ENCODE results near the gene MBTPS1.

The MBTPS1 gene

DNA sequence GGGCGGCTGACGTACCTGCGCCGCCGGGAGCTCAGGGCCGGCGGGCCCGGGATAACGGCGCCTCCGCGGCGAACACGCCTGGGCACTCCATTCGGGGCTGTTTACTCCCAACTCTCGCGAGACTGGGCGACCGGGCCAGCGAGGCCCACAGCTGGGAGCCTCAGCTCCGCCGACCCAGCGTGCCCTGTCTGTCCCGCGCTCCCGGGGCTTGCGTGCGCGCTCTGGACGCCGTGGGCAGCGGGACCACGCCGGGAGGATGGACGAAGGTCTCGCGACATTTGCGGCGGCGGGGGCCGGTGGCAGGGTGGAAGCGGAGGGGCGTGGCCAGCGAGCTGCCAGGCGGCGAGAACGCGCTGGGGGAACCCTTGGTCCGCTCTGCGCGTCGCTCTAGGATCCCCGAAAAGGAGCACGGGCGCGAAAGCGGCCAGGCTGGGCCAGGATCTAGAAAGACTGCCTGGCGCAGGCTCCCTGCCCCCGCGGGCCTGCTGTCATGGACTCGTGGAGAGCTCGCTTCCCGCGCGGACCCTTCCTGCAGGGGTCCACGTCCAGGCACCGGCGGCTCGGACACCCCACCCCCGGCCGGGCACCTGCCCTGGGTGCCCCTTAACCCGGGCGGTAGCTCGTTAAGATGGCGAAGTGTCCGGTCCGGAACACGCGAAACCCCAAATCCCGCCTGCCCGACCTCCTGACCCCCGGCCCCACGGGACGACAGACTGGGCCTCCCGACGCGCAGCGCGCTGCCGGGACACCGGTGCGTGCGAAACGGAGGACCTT lies at the start of gene MBTPS1:
Gene MBTPS1 (minus strand): TSS at position 223 of the 774 bp plus-strand sequence. CDS start 15,159 bp downstream, outside the sequence.
- ATAC-seq: peak; percentile 92 to 94

DNA sequence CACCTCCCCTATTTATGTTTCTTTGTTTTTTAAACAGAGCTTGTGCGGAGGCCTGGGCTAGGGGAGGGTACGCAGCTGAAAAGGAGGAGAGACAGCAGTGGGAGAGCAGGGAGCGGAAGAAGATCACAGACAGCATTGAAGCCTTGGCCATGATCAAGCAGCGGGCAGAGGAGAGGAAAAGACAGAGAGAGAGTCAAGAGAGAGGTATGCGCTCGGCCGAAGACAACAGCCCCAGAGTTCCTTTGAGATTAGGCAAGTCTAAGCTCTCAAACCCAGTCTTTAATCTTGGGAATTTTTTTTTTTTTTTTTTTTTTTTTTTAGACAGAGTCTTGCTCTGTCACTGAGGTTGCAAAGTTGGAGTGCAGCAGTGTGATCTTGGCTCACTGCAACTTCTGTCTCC lies 49.0 kb upstream of the MBTPS1 start:
- no peak for ATAC-seq

DNA sequence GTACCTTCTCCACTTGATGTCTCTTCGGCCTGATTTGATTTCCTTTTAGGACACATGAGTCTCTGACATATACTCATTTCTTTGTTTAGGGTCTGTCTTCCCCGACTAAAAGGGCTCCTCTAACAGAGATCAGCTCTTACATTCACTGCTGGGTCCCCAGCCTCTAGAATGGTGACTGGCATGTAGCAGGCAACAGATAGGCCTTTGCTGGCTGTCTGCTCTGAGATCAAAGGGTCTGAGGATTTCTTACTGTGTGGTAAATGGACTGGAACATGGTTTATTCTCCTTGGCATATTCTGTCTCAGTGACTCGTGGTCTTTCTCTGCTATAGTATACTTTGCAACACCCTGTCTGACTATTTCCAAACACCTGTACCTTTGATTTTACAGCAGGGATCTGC lies 45.1 kb upstream of the MBTPS1 start:
- ATAC-seq: no peak

DNA sequence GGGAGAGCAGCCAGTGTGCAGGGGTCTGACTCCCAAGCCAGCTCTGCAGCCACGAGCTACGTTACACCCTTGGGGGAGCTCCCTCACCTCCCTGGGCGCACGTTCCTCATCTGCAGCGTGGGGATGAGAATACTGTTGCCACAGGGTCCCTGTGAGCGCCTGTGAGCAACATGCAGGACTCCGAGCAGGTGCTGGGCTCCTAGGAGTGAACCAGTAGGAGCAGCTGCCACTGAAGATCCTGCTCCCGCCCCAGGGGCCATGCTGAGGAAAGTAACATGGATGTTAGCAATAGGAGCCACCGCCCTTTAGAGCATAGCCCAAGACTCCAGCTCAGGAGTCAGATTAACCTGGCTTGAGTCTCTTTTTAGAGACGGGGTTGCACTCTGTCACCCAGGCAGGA lies 44.3 kb upstream of the MBTPS1 start:
- no peak for ATAC-seq

DNA sequence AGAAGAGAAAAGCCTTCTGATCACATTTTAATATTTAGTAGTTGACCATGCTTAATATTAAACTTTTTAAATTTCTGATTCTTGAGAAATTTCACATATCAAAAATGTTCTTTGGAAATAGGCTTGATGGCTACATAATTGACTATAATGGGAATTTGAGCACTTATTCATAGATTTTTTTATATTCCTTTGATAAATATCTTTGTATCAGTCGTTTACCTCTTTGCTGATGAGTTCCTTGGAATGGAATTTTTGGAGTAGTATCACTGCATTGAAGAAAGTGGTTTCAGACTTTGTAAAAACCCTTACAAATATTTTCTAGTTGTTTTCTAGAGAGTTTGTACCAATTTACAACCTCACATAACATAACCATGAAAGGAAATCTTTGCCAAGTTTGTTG lies 43.1 kb upstream of the MBTPS1 start:
- ATAC-seq: no peak

DNA sequence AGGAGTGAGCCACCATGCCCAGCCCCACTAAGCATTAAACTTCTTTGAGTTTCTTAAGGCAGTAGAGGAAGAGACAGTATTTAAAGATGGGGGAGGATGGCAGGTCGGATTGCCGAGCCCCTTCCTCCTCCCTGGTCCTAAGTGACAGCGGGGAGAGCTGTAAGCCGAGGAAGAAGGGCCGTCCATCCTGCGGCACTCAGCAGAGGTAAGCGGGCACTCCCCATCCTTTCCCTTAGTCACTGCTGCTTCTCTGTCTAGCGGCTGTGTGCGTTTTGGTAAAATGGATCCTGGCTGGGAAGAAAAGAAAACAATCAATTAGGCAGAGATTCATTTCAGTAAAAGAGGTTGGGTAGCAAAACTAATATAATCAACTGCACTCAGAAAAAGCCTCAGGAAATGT lies 42.3 kb upstream of the MBTPS1 start:
- no peak for ATAC-seq

DNA sequence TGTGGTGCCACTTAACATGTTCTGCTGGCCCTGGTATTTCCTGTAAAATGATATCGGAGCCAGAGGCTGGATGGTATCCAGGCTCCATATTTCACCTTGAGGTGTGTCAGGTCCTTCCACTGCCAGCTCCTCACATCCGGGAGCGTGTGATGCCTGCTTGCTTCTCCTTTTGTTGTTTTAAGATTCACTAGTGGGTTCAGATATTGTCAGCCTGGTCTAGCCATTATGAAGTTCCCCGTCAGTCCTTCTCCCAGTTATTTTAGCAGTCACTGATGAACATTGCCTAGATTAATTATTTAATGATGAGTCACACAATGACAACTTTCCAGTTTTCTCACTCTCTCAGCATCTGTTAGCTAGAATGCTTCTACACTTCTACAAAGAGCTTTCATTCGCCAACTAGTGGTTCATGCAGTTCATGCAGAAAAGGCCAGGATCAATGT lies 39.6 kb upstream of the MBTPS1 start:
- ATAC-seq: no peak

DNA sequence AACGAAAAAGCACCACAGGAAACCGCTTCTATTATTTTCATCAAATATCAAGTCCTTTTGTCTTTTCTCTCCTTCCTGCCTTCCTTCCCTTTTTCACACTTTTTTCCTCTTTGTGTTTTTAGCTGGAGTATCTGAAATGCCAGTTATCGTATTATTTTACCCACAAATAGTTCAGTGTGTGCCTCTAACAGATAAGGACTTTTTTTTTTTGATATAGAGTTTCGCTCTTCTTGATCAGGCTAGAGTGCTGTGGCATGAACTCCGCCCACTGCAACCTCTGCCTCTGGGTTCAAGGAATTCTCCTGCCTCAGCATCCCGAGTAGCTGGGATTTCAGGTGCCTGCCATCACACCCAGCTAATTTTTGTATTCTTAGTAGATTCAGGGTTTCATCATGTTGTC lies 39.0 kb upstream of the MBTPS1 start:
- ATAC-seq: no peak

DNA sequence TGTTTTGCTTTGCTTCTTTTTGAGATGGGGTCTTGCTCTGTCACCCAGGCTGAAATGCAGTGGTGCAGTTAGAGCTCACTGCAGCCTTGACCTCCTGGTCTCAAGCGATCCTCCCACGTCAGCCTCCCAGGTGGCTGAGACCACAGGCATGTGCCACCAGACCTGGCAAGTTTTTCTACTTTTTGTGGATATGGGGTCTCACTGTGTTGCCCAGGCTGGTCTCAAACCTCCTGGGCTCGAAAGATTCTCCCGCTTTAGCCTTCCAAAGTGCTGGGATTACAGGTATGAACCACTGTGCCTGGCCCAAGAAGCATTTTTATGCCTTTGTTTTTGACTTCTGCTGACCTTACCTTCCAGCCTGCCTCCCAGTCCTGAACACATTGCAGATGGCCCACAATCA lies 38.5 kb upstream of the MBTPS1 start:
- no peak for ATAC-seq

DNA sequence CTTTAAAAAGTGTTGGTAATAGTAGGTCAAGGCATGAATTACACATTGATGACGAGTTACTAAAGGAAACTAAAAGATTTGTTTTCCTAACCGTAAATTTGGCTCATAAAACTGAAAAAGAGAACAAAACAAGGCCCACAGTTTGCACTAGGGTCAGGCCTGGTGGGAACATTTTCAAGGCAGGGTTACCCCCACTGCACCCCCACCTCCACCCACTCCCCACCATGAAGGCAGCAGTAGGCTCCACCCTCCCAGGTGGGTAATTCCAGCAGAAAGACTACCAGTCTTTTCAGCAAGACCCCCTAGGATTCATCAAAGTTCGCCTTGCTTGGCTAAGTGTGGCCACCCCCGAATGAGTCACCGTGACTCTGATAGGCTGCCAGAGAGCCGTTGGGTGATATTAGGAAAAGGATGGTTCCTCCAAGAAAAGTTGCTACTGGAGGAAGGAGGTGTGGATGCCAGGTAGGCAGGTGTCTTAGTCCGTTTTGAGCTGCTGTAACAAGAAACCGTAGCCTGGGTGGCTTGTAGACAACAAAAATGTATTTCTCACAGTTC lies 37.0 kb upstream of the MBTPS1 start:
- ATAC-seq: no peak

DNA sequence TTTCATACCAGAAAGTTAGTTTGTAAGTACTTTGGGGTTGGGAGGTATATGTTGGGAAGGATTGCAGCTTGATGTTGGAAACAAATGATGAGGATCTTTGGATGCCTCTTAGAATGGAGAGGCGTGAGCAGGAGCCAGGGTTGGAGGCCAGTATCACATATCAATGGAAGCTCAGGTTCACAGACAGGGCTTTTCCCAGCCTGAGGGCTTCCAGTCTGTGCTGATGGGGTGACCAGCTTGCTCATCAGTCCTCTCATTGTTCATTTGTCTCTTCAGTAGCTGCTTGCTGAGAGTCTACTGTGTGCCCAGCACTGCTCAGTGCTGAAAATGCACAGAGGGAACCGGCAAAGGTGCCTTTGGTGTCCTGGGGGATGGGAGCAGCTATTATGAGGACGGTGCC lies 34.2 kb upstream of the MBTPS1 start:
- ATAC-seq: no peak

DNA sequence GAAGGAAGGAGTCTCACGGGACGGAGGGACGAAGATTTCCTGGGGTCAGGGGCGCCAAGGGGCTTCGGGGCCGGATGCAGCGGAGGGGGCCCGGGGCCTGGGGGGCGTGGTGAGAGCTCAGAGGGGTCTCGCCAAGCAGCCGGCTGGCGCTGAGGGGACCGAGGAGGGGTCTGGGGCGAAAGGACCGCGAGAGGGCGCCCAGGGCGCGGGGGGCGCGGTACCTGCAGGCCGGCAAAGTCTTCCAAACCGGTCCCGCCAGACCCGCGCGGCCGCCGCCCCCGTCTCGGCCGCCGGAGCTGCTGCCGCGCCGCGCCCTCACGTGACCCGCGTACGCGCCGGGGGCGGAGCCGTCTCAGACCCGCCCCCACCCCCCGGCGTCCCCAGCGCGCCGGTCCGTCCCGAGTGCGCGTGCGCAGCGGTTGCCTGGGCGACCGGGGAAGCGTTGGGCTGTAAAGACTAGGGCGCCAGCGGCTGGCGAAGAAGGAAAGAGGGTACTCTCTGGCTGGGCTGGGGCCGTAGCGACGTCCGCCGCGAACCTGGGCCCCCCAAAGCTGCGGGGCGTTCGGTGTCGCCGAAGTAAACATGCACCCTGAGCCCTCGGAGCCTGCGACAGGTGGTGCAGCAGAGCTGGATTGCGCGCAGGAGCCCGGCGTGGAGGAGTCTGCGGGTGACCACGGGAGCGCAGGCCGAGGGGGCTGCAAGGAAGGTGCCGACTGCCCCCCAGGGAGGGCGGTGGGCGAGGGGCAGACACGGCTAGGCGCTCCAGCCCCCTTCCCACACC lies 28.3 kb upstream of the MBTPS1 start, which contains the start of the genes DNAAF1 and HSDL1:
Gene DNAAF1 (plus strand): TSS at position 450 of the 781 bp plus-strand sequence. CDS start 133 bp downstream, at position 583.
Gene HSDL1 (minus strand): TSS at position 319 of the 781 bp plus-strand sequence. CDS start 13,856 bp downstream, outside the sequence.
- ATAC-seq: peak; percentile 78

DNA sequence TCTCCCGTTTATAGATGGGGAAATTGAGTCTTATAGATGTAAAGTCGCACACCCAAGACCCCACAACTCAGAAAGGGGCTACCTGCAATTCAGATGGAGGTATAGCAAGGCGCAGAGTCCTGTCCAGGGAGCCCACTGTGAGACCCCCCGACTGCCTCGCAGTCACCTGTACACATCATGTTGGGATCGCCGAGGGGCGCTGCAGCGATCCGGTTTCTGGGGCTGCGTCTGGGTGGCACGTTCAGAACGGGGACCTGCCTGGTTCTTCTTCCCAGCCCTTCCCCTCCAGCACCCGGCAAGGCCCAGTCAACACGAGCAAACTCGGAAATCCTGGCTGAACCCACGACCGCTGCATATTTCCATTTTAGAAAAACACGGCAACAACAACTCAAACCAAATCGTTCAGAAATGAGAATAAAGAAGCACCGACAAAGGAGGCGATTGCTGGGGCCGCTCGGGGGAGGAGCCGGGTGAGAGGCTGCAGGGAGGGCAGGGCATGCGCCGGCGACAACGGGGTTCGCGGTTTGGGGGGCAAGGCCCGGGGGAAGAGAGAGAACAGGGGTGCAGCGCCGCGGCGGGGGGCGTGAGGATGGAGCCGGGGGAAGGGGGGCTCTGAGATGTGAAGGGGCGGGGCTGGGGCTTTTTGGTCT lies 27.6 kb upstream of the MBTPS1 start:
- peak; percentile 32 to 42 for ATAC-seq

DNA sequence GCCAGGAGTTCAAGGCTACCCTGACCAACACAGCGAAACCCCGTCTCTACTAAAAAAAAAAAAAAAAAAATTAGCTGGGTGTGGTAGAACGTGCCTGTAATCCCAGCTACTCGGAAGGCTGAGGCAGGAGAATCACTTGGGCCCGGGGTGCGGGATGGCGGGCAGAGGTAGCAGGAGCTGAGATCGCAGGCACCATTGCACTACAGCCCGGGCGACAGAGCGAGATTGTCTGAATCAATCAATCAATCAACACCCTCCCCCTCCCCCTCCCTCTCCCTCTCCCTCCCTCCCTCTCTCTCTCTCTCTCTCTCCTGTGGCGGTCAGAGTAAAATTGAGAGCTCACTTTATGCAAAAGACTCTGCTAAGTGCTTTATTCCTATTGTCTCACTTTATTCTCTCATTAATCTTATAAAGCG lies 27.1 kb upstream of the MBTPS1 start:
- ATAC-seq: no peak

DNA sequence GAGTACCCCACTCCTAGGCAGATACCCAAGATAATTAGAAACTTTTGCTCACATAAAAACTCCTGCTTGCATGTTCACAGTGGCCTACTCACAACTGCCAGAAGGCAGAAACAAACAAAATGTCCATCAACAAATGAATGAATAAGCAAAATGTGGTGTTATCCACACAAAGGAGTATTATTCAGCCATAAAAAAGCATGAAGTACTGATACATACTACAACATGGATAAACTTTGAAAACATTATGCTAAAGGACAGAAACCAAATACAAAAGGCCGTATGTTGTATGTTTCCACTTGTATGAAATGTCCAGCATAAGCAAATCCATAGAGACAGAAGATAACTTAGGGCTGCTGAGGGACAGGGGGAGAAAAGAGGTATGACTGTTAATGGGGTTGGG lies 26.3 kb upstream of the MBTPS1 start:
- ATAC-seq: no peak

DNA sequence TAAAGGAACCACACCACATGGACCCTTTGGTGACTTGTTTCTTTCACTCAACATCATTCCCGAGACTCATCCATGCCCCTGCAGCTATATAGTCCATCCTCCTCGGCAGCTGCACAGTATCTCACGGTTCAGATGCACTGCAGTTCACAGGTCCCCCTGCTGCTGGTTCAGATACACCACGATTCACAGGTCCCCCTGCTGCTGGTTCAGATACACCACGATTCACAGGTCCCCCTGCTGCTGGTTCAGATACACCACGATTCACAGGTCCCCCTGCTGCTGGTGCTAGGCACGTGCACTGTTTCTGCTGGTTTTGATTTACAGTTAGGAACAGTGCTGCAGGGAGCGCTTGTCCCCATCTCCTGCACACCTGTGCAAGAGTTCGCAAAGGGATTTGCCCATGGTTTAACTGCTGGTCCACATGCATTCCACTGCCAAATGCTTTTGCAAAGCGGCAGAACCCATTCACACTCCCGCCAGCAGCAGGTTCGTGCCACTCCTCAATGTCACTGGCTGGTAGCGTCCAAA lies 24.5 kb upstream of the MBTPS1 start:
- ATAC-seq: no peak

DNA sequence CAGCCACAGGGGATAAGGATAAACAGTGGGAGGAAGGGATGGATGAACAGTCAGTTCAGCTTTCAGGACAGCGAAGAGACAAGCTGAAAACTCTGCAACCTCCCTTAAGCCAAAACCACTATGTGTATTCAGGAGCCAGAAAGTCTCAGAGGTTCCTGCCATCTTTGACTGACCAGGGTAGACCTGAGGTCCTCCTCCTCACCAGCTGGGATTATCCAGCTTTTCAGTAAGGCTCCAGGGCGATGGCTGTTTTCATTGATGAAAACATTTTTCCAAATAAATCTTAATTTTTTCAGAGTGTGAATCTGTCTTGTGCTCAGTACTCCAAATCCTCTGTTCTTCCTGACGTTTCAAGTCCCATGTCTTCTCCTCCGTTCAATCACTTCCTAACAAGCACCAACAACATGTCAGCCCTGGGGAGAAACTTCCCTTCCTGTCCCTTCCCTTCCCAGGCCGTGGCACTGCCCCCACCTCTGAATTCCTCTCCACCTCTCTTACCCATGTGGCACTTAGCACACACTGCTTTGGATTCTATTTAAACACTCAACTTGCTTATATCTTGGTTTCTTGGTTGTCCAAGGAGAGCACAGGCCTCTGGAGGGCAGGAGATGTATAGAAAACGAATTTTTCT lies 23.0 kb upstream of the MBTPS1 start:
- no peak for ATAC-seq

DNA sequence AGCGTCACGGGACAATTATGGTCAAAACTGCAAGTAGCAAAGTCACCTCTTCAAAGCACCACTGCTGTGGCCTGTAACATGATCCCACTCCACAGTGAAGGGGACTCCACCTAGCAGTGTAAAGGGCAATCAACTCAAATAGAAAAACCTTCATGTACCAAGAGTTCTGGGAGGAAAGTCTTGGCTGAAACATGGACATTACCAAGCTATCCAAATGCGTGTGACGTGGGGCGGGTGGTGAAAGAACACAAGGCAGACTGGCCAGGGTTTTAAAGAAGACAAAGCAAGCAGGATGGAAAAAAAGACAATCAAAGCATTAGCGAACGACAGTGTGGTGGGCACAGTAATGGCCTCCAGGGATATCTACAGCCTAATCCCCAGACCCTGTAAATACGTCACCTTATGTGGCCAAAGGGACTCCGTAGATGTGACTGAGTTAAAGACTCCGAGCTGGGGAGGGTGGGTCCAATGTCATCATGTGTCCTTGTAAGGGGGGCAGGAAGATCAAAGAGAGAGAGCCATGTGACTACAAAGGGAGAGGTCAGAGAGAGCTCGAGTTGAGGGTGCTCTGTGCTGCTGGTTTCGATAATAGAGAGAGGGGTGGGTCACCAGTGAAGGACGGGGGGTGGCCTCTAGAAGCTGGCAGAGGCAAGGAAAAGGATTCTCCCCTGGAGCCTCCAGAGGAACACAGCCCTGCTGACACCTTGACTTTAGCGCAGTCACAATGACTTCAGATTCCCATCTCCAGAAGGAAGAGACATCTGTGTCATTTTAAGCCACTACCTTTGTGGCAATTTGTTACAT lies 22.3 kb upstream of the MBTPS1 start:
- ATAC-seq: peak; percentile 41 to 55

DNA sequence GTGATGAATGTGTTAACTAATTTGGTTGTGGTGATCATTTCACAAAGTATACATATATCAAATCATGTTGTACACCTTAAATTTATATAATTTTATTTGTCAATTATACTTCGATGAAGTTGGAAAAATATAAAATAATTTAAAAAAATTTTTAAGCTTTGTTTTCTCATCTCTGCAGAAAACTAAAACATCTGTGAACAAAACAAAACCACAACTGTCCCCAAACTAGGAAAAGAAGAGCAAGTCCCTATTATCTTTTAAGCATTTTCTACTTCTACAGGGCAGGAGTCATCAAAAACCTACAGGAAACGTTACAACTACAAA lies 21.7 kb upstream of the MBTPS1 start:
- no peak for ATAC-seq

DNA sequence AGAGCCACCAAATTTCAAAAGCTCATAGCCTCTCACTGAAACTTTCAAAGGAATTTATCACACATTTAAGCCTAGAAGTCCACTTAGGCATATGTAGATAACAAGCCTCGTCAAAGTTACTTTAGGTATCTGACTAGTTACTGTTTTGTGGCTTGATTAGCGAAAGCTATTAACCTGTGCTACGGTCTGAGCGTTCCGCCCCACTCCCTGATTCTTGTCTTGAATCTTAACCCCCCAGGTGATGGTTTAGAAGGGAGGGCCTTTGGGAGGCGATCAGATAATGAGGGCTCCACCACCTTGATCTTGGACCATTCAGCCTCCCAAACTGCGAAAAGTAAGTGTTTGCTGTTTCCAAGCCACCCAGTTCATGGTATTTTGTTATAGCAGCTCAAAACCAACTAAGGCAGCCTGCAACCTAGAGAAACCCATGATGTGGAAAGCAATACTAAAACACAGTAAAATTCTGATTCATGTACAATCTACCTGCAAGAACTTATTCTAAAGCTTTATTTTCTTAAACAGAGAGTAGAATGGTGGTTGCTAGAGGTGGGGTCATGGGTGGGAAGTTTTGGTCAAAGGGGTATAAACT lies 21.1 kb upstream of the MBTPS1 start:
- ATAC-seq: no peak

DNA sequence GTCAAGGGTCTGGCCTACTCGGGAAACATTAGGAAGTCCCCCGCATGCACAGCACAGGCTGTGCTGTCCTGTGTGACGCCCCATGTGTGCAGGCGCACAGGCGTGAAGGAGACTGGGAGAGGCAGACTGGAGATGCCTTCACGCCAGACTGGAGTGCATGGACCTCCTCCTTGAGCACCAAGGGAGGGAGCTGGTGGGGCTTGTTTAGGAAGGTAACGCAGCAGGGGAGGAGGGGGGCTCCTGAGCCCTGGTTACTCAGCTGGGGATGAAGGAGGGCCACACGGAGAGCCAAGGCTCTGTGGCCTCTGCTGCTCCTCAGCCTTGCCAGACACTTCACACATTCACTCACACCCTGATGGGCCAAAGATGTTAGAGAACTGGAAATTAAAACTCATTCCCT lies 20.5 kb upstream of the MBTPS1 start:
- no peak for ATAC-seq

Measured in activated CD4-positive, CD25-positive, alpha-beta regulatory T cell treated with anti-CD3 and anti-CD28 coated beads, Interleukin-2, amount 50 U/mL, for 24 hours (primary cell).